ENCODE results near the gene SLC36A4. TPM values are rescaled to one million over a fixed set of nuclear protein-coding genes. Genes with fewer than 3 reads are reported as not detected.

The SLC36A4 gene
- total RNA-seq, 4 donors from 2014 or later: 5.7 to 16.6 (median 9.4) TPM

DNA sequence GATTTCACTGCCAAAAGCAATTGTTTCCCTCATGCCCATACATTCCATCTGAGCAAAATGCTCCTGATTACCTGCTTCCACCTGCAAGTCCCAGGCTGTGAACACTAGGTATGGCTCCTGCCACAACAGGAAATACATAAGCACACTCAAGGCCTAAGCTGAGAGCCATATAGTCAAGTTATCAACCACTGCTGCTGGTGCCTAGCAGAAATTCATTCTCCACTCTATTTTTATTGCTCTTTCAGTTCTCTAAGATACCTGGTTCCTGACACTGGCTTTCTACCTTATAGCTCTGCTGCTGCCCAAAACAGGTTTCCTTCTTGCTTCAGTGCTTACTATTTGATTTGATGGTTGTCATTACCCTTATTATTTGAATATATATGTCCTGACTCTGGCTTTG is 31.6 kb downstream of the SLC36A4 start:
- no peaks in the 10 kb centered on the region for H3K27me3 ChIP-seq
- H3K9me3 ChIP-seq: no peaks in the 10 kb centered on the region
- no peak for DNase-seq
- no peak overlapping the region for H3K4me3 ChIP-seq
- intact Hi-C loops (cut with DNase I): no loop called here
- H3K27ac ChIP-seq: no peak overlapping the region
- peaks cover 0 to 53% (median 0%) of the 10 kb centered on the region in 3 donors for H3K36me3 ChIP-seq
- no peaks in the 10 kb centered on the region for H3K4me1 ChIP-seq
- TF ChIP-seq, protein P1, sequence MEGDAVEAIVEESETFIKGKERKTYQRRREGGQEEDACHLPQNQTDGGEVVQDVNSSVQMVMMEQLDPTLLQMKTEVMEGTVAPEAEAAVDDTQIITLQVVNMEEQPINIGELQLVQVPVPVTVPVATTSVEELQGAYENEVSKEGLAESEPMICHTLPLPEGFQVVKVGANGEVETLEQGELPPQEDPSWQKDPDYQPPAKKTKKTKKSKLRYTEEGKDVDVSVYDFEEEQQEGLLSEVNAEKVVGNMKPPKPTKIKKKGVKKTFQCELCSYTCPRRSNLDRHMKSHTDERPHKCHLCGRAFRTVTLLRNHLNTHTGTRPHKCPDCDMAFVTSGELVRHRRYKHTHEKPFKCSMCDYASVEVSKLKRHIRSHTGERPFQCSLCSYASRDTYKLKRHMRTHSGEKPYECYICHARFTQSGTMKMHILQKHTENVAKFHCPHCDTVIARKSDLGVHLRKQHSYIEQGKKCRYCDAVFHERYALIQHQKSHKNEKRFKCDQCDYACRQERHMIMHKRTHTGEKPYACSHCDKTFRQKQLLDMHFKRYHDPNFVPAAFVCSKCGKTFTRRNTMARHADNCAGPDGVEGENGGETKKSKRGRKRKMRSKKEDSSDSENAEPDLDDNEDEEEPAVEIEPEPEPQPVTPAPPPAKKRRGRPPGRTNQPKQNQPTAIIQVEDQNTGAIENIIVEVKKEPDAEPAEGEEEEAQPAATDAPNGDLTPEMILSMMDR (IDR thresholded peaks at IDR 0.05): no peak
- TF ChIP-seq POLR2A (IDR thresholded peaks at IDR 0.05): no peak

DNA sequence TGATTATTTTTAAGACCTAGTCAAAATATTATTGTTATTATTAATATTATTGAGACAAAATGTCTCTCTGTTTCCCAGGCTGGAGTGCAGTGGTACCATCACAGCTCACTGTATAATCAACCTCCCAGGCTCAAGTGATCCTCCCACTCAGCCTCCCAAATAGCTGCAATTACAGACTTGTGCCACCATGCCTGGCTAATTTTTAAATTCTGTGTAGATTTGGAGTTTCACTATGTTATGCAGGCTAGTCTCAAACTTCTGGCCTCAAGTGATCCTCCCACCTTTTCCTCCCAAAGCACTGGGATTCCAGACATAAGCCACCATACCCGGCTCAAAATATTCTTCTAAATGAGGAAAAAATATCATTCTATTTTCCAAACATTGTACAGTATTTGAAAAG is 37.0 kb downstream of the SLC36A4 start:
- no peaks in the 10 kb centered on the region for H3K4me1 ChIP-seq
- WGBS, 2 donors: 100% methylated on average over 1 of the region's 1 CpG
- TF ChIP-seq POLR2A (IDR thresholded peaks at IDR 0.05): no peak
- TF ChIP-seq, protein P1 (IDR thresholded peaks at IDR 0.05): no peak
- H3K9me3 ChIP-seq: no peaks in the 10 kb centered on the region
- no peaks in the 10 kb centered on the region for H3K27me3 ChIP-seq
- no peak overlapping the region for H3K27ac ChIP-seq
- no peak overlapping the region for H3K4me3 ChIP-seq
- intact Hi-C loops (cut with DNase I): no loop called here
- peaks cover 0 to 59% (median 0%) of the 10 kb centered on the region in 3 donors for H3K36me3 ChIP-seq
- DNase-seq: no peak

DNA sequence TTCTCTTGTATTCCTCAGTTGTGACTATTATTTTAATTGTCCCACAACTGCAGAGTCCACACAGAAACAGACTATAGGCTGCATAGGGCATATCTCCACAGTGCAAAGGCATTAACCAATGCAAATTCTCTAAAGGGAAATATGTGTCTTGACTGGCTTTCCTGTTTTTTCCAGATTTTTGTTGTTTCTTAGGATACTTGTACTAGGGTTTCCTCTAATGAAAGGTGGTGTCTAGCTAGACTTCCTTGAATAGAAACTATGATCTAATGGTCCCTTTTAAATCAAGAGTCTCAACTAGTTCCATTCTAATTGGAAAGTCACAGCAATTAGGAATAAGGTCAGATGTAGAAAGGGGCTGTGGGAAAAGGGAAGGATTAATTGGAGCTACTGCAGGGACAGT is 37.6 kb downstream of the SLC36A4 start:
- intact Hi-C loops (cut with DNase I): no loop called here
- TF ChIP-seq, protein P1 (IDR thresholded peaks at IDR 0.05): no peak
- TF ChIP-seq POLR2A (IDR thresholded peaks at IDR 0.05): no peak
- Histone ChIP-seq H3K27ac (no peak overlapping the region), H3K9me3 (no peaks in the 10 kb centered on the region), H3K27me3 (no peaks in the 10 kb centered on the region), H3K36me3 (peaks cover 0 to 53% (median 0%) of the 10 kb centered on the region in 3 donors), H3K4me3 (no peak overlapping the region), H3K4me1 (no peaks in the 10 kb centered on the region)
- no peak for DNase-seq

DNA sequence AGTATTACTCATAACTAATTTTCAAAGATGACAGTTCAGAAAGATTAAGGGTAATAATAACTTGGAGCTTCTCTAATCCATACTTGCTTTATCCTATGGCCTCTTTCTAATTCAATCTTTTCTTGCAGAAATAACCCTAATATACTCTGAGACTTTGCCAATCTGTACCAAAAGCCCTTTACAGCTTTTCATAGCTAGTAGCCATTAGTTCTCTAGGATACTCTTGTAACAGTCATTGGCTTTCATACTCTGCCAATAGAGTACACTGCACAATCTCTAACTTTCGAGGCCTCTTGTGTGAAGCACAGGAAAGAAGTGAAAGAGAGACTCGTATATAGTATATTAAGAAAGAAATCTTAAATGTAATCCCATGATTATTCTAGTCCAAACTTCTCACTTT is 38.1 kb downstream of the SLC36A4 start:
- DNase-seq: no peak
- no peaks in the 10 kb centered on the region for H3K4me1 ChIP-seq
- H3K27ac ChIP-seq: no peak overlapping the region
- peaks cover 0 to 49% (median 0%) of the 10 kb centered on the region in 3 donors for H3K36me3 ChIP-seq
- no peak for TF ChIP-seq POLR2A (IDR thresholded peaks at IDR 0.05)
- H3K27me3 ChIP-seq: no peaks in the 10 kb centered on the region
- intact Hi-C loops (cut with DNase I): no loop called here
- no peaks in the 10 kb centered on the region for H3K9me3 ChIP-seq
- 83 to 93% methylated on average over 2 of the region's 2 CpGs for WGBS, 2 donors
- no peak overlapping the region for H3K4me3 ChIP-seq

DNA sequence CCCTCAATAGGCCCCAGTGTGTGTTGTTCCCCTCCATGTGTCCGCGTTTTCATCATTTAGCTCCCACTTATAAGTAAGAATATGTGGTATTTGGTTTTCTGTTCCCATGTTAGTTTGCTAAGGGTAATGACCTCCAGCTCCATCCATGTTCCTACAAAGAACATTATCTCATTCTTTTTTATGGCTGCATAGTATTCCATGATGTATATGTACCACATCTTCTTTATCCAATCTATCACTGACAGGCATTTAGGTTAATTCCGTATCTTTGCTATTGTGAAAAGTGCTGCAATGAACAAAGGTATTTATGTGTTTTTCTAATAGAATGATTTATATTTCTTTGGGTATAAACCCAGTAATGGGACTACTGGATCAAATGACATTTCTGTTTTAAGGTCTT is 42.1 kb downstream of the SLC36A4 start:
- 93 to 94% methylated on average over 3 of the region's 3 CpGs for WGBS, 2 donors
- DNase-seq: no peak
- no peak overlapping the region for H3K4me3 ChIP-seq

More for the DNA sequence above, 42.1 kb downstream of the SLC36A4 start:
- Histone ChIP-seq H3K36me3 (peaks cover 0 to 13% (median 0%) of the 10 kb centered on the region in 3 donors), H3K27ac (no peak overlapping the region), H3K4me1 (no peaks in the 10 kb centered on the region), H3K27me3 (no peaks in the 10 kb centered on the region), H3K9me3 (no peaks in the 10 kb centered on the region)
- intact Hi-C loops (cut with DNase I): no loop called here
- TF ChIP-seq, protein P1 (IDR thresholded peaks at IDR 0.05): no peak
- no peak for TF ChIP-seq POLR2A (IDR thresholded peaks at IDR 0.05)

All from esophagus squamous epithelium (tissue), 5 donors.